Lower lobe of right lung (tissue), 2 donors: ENCODE measurements around the gene YPEL5. TPM values are rescaled to one million over a fixed set of nuclear protein-coding genes. Genes with fewer than 3 reads are reported as not detected.

Experiments used
- ATAC-seq, 2 donors: fragments of 200-7000 bp; cut with Tn5 transposase; one replicate each; pipeline ENCODE4 v1.9.1; 2020 to 2022; ENCODE audit warnings: mild to moderate bottlenecking in 2 of 2, moderate library complexity in 2 of 2
- DNase-seq: peaks from one replicate; pipeline ENCODE4 v3.0.0-alpha.2; 2020
- H3K27ac ChIP-seq: fragments of 200-600 bp; one replicate; pipeline ENCODE4 v1.8.0; 2022
- H3K27me3 ChIP-seq: fragments of 200-600 bp; one replicate; pipeline ENCODE4 v1.8.0; 2022; ENCODE audit warnings: low read depth
- H3K36me3 ChIP-seq: fragments of 200-600 bp; one replicate; pipeline ENCODE4 v1.8.0; 2022; ENCODE audit warnings: mild to moderate bottlenecking
- H3K4me1 ChIP-seq: fragments of 200-600 bp; one replicate; pipeline ENCODE4 v1.8.0; 2022
- H3K4me3 ChIP-seq: fragments of 200-600 bp; one replicate; pipeline ENCODE4 v1.8.0; 2022; ENCODE audit warnings: mild to moderate bottlenecking
- H3K9me3 ChIP-seq: fragments of 200-600 bp; one replicate; pipeline ENCODE4 v1.8.0; 2022
- CTCF ChIP-seq: fragments of 200-600 bp; IDR thresholded peaks from one replicate; pipeline ENCODE4 v1.8.0; 2022; ENCODE audit warnings: antibody characterized with exemption, mild to moderate bottlenecking
- intact Hi-C: fragments of 100-400 bp; cut with DNase I; formaldehyde crosslinking; loops from one replicate; pipeline ENCODE4 v1.11.0; 2022
- total RNA-seq: library from RNA; stranded (reverse); fragmentation: NEBNext Ultra II Directional; extraction: Animal tissue kit (Norgen Biotek cat#: 25700); gene quantifications from one replicate; pipeline ENCODE4 v1.2.1, GENCODE V29; 2021
- donor health status: DM: no; HTN: yes; CAD: no; lungs with severe emphysema.

Gene YPEL5
- total RNA-seq, 1 donor from 2014 or later, result 98.0 TPM

- DNase-seq (no peak), ATAC-seq (peak in 1 of 2 donors; percentile 37)
- intact Hi-C loops, result no loop called here
- H3K27me3 ChIP-seq, result no peaks in the 10 kb centered on the region
- TF ChIP-seq CTCF, result no peak
- H3K4me1 ChIP-seq, result no peaks in the 10 kb centered on the region
- H3K27ac ChIP-seq, result no peak overlapping the region
- H3K9me3 ChIP-seq, result no peaks in the 10 kb centered on the region
- no peak overlapping the region for H3K4me3 ChIP-seq
- no peaks in the 10 kb centered on the region for H3K36me3 ChIP-seq
Observed at GRCh38 chr2:30127016-30127893, 19.6 kb upstream of the YPEL5 start.

- no peak for ATAC-seq
- no peak for DNase-seq
- no peaks in the 10 kb centered on the region for H3K4me1 ChIP-seq
- peaks cover 4% of the 10 kb centered on the region for H3K27me3 ChIP-seq
- H3K36me3 ChIP-seq, result no peaks in the 10 kb centered on the region
- no peak overlapping the region for H3K27ac ChIP-seq
- no peak for TF ChIP-seq CTCF
- no peak overlapping the region for H3K4me3 ChIP-seq
- intact Hi-C loops, result no loop called here
- H3K9me3 ChIP-seq, result no peaks in the 10 kb centered on the region
Observed at GRCh38 chr2:30134582-30134981, 12.2 kb upstream of the YPEL5 start.

- H3K36me3 ChIP-seq, result no peaks in the 10 kb centered on the region
- DNase-seq (no peak), ATAC-seq (no peak)
- H3K27ac ChIP-seq, result no peak overlapping the region
- TF ChIP-seq CTCF, result no peak
- intact Hi-C loops, result no loop called here
- H3K9me3 ChIP-seq, result no peaks in the 10 kb centered on the region
- no peaks in the 10 kb centered on the region for H3K4me1 ChIP-seq
- H3K4me3 ChIP-seq, result no peak overlapping the region
- peaks cover 5% of the 10 kb centered on the region for H3K27me3 ChIP-seq
Observed at GRCh38 chr2:30135541-30135940, 11.3 kb upstream of the YPEL5 start.

- Histone ChIP-seq H3K27ac (no peak overlapping the region), H3K36me3 (no peaks in the 10 kb centered on the region), H3K27me3 (peaks cover 5% of the 10 kb centered on the region), H3K9me3 (no peaks in the 10 kb centered on the region), H3K4me3 (no peak overlapping the region), H3K4me1 (no peaks in the 10 kb centered on the region)
- intact Hi-C loops, result no loop called here
- ATAC-seq (no peak), DNase-seq (no peak)
- no peak for TF ChIP-seq CTCF
Observed at GRCh38 chr2:30136764-30137444, 9.9 kb upstream of the YPEL5 start.

GRCh38 chr2:30139131-30139870, 7.5 kb upstream of the YPEL5 start:
- TF ChIP-seq CTCF, result no peak
- Histone ChIP-seq H3K4me3 (no peak overlapping the region), H3K36me3 (no peaks in the 10 kb centered on the region), H3K4me1 (no peaks in the 10 kb centered on the region), H3K27ac (no peak overlapping the region), H3K9me3 (no peaks in the 10 kb centered on the region), H3K27me3 (peaks cover 5% of the 10 kb centered on the region)
- no peak for ATAC-seq
- DNase-seq, result no peak
- intact Hi-C loops, result no loop called here
